TTC549 (cell line): ENCODE data around the gene ALDH9A1.
"Not testable (repeated sequence)": the region's sequence is repeated elsewhere in the genome, so short reads cannot be mapped to it uniquely, and the experiment has no call there.

ENCODE experiments used
- FAIRE-seq: peaks from 2 replicates; lab custom pipeline; 2012; peaks lifted over from hg19 to GRCh38; lab: Jason Lieb, UNC

Gene ALDH9A1

DNA sequence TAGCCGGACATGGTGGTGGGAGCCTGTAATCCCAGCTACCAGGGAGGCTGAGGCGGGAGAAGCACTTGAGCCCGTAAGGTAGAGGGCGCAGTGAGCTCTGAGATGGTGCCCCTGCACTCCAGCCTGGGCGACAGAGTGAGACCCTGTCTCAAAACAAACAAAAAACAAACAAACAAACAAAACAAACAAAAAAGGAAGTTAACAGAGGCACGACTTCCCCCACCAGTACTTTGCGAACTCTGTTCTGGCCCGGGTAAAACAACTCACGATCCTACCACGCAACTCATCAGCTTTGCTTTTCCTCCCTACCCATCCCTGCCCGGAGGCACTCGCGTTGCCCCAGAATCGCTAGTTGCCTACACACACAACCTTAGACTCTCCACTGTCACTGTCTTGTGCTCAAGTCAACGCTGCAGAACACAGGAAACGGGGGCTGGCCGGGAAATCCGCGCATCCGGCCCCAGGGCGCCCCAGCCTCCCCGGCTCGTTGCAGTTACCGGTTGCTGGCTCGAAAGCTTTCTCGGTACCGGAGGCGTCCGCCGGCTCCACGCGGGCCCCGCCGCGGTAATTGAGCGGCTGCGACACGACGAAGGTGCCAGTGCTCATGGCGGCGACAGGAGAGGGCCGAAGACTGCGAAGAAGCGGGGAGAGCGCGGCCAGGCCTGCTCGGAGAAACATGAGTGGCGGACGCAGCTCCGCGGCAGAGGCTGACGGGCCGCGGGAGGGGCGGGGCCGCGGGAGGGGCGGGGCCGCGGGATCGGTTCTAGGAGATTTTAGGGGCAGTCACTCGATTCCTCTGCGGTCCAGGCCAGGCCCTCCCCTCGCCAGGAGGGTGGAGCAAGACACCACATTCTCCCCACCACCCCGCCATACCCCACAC lies at the start of gene ALDH9A1:
Gene ALDH9A1, minus strand, starts transcription at position 682 of the 880 bp plus-strand sequence. Its CDS starts 4 bp downstream, at position 678.
- FAIRE-seq, result peak; percentile 51

DNA sequence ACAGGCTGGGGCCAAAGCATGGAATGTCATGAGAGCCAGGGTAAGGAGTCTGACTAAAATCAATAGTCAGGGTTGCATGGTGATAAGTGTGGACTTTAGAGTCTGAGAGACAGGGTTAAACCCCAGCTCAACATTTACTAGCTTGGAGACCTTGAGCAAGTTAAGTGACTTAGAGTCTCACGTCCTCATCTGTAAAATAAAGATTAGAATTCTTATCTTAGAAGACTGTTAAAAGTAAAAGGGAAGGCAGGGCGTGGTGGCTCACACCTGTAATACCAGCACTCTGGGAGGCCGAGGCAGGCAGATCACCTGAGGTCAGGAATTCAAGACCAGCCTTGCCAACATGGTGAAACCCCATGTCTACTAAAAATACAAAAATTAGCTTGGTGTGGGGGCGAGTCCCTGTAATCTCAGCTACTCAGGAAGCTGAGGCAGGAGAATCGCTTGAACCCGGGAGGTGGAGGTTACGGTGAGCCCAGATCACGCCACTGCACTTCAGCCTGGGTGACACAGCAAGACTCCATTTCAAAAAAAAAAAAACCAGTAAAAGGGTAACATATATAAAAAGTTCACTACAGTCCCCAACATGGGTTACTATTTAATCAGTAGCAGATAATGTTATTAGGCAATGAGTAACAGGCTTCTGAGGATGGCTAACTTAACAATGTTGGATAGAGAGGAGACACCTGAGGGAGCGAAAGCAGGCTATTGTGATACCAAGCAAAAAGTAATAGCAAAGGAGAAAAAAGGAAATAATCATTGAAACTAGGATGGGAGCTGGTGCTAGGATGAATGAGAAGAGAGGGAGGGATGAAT lies 49.5 kb upstream of the ALDH9A1 start:
- no peak for FAIRE-seq

DNA sequence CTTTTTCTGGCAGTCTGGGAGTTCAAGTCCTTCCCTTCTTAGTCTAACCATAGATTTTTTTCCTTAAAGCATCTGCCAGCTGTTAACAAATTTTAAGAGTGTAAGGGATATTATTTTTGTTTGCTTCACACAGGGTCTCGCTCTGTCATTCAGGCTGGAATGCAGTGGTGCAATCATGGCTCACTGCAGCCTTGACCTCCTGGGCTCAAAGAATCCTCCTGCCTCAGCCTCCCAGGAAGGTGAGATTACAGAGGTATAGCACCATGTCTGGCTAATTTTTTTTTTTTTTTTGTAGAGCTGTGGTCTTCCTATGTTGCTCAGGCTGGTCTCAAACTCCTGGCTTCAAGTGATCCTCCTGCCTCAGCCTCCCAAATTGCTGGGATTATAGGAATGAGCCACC lies 46.6 kb upstream of the ALDH9A1 start:
- not testable (repeated sequence) for FAIRE-seq

DNA sequence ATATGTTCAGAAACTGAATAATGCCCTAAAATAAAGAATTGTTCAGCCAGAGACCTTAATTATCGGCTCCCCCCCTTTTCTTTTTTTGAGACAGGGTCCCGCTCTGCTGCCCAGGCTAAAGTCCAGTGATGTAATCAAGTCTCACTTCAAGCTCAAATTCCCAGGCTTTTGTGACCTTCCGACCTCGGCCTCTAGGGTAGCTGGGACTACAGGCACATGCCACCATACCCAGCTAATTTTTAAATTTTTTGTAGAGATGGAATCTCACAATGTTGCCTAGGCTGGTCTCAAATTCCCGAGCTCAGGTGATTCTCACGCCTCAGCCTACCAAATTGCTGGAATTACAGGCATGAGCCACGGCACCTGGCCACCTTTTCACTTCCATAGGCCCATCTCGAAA lies 43.8 kb upstream of the ALDH9A1 start:
- no peak for FAIRE-seq

DNA sequence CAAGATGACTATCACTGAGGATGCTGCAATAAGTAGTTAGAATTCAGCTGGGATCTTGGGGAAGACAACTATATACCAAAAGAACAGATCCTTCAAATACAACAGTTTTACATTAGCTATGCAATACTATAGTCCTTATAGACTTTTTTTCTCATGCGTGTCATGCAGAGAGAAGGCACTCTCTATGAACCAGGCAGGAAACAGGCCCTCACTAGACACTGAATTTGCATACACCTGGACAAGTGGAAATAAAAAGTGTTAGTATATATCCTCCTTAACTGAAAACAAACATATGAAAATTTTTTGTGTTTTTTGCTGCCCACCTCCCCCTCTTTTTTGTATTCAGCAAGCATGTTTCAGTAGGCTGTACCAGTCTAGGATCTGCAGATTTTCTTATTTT lies 40.4 kb upstream of the ALDH9A1 start:
- no peak for FAIRE-seq

DNA sequence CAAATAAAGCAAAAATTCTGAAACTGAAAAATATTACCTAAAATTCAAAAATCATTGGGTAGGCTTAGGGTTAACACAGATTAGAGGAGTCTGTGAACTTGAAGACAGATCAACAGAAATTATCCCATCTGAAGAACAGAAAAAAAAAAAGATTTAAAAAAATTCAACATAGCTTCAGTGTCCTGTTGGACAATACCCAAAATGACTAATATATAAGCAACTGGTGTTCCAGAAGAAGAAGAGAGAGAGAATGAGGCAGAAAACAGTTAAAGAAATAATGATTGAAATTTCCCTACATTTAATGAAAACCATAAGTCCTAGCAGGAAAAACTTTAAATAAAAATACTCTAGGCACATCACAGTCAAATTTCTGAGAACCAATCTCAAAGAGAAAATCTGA lies 38.8 kb upstream of the ALDH9A1 start:
- FAIRE-seq, result peak; percentile 64

DNA sequence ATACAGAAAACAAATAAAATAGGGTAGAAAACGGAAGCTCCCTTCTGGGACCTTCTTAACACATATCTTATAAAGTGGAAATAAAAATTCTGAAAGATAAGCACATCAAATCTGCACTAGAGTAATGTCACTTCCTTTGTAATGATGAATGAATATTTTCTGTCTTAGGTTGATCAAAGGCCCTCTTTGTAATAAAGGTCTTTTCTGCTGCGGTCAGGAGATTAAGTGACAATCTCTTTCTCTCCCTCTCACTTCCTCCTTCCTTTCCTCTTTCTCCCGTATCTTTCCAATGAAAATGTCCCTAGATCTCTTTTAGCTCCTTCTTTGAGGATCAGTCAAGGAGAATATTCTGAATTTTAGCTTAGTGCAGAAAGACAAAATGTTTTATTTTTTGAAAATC lies 36.5 kb upstream of the ALDH9A1 start:
- FAIRE-seq, result no peak

DNA sequence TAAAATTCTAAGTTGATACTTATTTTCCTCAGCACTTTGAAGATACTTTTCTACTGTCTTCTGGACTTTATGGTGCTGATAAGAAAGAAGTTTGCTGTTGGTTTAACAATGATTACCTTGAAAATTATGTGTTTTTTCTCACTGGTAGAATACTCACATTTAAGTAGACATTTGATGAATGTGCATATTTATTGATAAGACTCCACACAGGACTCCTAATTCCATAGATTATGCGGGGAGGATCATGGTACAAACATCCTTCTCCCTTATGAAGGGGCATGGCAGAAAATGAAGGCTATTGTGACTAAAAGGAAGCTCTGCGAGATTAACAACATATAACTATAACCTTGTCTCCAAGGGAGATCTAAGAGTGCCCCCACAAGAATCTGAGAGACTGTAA lies 28.5 kb upstream of the ALDH9A1 start:
- FAIRE-seq, result peak; percentile 56

DNA sequence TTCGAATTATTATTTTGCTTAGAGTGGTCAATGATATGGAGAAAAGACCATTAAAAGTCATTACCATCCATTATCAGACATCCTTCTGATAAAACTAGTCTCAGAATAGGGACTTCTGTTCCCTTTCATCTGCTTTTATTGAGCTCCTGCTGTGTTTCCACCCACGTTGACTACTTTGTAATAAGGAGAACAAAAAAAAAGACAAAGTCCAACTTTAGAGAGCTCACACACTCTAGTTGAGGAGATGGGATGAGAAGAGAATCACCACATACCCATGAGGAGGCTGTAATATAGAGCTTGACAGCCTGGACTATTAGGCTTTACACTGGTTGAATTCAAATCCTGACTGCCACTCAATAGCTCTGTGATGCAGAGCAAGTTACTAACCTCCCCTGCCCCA lies 27.8 kb upstream of the ALDH9A1 start:
- no peak for FAIRE-seq

DNA sequence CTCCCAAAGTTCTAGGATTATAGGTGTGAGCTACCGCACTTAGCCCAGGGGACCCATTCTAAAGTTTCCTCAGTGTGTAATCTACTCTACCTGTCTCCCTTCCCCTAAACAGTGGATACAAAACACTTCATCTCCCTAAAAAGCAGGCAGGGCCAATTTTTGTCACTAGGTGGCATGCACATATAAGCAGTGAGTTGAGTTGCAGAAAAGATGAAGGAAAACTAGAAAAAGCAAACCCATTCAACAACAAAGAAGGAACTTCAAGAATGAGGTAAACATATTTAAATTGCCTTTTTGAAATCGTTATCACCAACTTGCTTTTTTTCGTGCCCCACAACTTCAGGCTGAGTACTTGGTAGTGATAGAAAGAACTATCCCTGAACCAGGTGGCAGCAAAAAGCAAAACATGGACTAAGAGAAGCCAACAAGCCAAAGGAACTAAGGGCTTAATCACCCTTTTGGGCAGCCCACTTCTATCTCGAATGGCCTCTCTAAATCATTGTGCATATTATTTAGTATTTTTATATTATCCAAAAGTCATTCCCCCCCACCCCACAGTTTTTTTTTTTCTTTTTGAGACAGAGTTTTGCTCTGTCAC lies 19.7 kb upstream of the ALDH9A1 start:
- peak; percentile 96 for FAIRE-seq

DNA sequence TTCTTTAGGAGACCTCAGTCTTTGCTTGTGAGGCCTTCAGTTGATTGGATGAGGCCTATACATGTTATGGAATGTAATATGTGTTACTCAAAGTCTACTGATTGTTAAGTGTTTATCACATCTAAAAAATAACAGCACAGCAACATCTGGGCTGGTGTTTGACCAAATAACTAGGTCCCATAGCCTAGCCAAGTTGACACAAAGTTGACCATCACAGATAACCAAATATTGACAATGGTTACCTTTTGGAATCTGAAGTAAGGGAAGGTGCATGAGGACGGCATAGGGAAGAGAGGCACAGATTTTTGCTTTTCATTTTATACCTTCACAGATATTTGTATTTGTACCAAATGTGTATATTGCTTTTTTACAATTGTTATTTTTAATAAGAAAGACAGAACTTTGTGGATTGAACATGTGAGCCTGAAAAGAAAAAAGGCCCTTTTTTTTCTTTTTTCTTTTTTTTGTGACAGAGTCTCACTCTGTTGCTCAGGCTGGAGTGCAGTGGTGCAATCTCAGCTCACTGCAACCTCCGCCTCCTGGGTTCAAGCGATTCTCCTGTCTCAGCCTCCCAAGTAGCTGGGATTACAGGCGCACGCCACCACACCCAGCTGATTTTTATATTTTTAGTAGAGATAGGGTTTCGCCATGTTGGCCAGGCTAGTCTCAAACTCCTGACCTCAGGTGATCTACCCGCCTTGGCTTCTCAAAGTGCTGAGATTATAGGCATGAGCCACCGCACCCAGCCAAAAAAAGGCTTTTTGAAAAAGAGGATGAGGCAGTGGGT lies 18.1 kb upstream of the ALDH9A1 start:
- FAIRE-seq, result not testable (repeated sequence)

DNA sequence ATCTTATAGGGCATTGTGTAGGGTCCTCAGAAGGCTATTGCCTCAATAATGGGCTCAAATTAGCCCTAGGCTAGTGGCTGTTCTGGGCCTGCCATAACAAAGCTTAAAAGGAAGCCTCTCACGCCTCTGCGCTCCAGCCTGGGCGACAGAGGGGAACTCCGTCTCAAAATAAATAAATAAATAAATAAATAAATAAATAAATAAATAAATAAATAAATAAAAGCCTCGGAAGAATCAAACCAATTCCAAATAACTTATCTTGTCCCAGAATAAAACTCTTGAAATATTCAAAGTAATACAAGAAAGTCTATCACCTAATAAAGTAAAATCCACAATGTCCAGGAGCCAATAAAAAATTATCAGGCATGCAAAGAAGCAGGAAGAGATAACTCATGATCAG lies 14.4 kb upstream of the ALDH9A1 start:
- FAIRE-seq, result no peak

DNA sequence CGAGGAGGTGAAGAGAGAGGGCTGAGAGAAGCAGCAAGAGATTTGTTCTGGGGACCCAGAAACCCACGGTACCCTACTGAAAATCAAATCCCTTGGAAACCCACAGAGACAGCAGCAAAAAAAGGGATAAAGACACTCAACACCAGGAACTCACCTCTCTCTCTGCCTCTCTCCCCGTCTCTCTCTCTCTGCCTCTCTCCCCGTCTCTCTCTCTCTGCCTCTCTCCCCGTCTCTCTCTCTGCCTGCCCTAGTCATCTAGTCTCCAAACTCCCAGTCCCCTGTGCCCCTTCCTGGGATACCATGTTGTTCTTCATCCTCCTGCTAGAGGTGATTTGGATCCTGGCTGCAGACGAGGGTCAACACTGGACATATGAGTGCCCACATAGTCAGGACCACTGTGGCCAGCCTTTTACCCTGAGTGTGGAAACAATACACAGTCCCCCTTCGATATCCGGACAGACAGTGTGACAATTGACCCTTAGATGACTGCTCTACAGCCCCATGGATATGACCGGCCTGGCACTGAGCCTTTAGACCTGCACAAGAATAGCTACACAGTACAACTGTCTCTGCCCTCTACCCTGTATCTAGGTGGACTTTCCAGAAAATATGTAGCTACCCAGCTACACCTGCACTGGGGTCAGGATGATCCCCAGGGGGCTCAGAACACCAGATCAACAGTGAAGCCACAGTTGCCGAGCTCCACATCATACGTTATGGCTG lies 9.8 kb upstream of the ALDH9A1 start:
- no peak for FAIRE-seq

DNA sequence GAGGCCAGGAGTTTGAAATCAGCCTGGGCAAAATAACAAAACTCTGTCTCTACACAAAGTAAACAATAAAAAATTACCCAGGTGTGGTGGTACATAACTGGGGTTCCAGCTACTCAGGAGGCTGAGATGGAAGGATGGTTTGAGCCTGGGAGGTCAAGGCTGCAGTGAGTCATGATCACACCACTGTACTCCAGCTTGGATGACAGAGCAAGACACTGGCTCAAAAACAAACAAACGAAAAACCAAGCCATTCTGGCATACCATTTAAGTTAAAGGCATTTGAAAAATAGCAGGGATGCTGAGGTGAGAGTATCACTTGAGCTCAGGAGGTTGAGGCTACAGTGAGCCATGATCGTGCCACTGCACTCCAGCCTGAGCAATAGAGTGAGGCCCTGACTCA lies 5.3 kb upstream of the ALDH9A1 start:
- no peak for FAIRE-seq

DNA sequence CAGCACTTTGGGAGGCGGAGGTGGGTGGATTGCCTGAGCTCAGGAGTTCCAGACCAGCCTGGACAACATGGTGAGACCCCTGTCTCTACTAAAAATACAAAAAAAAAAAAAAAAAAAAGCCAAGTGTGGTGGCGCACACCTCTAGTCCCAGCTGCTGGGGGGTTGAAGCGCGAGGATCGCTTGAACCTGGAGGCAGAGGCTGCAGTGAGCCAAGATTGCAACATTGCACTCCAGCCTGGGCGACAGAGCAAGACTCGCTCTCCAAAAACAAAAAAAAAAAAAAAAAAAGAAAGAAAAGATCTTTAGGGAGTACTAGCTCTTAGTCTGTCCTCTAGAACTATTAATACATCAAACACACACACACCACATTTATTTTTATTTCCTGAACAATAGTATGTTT lies 3.6 kb upstream of the ALDH9A1 start:
- not testable (repeated sequence) for FAIRE-seq

DNA sequence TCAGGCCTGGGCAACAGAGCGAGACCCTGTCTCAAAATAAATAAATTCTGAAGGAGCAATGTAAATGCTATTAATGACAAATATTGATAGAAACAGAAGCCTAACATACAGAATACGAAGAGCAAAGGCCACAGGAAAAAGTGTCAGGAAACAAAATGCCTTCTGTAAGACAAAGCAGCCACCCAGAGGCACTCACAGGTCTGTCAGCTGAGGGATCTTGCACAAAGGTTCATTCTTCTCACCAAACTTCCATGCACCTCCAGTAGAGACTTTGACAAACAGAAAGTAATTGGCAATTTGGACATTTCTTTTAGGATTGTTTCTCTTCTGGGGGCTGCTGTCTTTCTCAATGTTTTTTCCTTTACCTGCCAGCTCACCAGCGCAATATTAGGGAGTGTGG lies 1.2 kb upstream of the ALDH9A1 start:
- no peak for FAIRE-seq

DNA sequence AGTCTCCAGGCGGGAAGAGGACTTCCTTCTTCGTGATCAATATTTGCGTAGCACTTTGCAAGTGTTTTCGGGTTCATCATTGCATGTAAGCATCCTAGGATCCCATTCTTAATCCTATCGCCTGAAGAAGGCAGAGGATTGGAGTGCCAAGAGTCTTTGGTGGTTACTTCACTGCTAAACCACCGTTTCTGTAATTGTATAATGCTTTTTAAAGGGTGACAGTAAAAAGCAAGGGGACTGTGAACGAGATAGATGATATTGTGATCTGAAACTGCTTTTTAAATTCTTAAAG lies 345 bp upstream of the ALDH9A1 start:
- no peak for FAIRE-seq

DNA sequence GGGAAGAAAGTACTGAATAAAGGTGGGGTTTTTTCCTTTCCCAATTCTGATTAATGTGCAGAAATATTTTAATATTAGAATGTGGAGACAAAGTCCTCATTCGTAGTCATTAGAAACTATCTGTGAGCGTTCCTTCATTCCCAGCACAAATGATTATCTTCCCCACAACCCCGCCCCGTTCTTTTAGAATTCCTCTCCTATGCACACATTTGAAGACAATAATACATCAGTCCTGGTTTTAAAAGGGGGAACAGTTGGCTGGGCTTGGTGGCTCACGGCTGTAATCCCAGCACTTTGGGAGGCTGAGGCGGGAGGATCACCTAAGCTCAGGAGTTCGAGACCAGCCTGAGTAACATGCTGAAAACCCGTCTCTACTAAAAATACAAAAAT lies 876 bp downstream of the ALDH9A1 start:
- no peak for FAIRE-seq

DNA sequence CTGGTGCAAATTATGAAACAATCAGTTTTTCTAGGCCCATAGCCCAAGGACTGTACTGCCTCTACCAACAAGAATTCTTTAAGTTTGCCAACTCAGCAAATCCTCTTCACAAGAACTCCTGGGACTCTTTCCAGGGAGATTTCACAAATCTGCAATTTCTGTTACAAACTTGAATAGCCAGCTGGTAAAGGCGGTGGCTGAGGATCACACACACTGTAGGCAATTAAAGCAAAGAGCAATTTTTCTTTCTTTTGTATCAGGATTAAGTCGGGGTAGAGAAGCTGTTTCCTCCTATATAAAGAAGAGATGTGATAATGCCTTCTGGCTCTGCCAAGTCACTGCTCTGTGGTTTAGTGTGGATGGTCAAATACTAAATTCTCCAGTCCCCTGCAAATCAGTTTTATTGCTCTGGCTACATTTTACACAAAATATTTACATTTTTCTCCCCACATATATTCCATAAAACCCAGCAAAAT lies 1.7 kb downstream of the ALDH9A1 start:
- FAIRE-seq, result no peak

DNA sequence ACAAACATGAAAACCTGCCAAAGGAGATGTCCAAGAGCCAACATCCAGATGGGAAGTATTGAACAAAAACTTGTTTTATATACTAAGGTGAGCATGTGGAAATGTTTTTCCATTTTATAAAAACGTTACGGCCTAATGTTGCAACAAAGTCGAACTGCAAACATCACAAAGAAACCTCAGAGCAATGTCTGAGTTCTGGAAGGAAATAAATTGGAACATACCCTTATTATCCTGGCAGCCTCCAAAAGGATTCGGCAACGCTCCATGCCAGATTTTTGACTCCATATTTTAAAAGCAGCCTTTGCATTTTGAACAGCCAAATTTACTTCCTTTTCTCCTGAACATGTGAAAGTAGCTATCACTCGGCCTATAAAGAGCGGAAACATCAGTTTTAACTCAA lies 3.3 kb downstream of the ALDH9A1 start:
- no peak for FAIRE-seq

DNA sequence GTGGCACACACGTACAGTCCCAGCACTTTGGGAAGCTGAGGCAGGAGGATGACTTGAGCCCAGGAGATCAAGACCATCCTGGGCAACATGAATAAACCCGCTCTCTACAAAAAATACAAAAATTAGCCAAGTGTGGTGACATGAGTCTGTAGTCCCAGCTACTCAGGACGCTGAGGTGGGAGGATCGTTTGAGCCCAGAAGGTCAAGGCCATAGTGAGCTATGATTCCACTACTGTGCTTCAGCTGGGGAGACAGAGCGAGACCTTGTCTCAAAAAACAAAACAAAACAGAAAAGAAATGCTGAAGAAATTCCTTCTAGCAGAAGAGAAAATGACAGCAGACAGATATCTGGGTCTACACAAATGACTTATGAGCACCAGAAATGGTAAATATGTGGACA lies 10.3 kb downstream of the ALDH9A1 start:
- no peak for FAIRE-seq

DNA sequence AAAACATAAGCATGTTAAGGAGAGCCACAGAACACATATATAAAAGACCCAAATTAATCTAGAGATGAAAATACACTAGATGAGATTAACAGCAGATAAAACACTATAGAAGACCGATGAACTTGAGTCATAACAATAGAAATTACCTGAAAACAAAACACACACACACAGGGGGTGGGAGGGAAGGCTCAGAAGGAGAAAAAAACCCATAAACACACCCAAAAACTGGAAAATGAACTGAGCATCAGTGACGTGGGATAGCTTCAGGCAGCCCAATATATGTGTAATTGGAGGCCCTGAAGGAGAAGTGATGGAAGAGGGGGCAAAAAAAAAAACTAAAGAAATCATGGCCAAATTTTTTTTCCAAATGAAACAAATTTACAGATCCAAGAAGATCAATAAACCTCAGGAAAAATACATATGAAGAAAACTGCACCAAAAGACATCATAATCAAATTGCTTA lies 11.4 kb downstream of the ALDH9A1 start:
- FAIRE-seq, result peak; percentile 9
